Endothelial cell of umbilical vein (primary cell): ENCODE data around the gene HIVEP3. TPM values are rescaled to one million over a fixed set of nuclear protein-coding genes. Genes with fewer than 3 reads are reported as not detected.

Source experiments
- BruUV-seq: library from RNA; stranded (reverse); fragments of 400-500 nt; replicated peaks from 2 replicates; lab custom pipeline; 2021; lab: Mats Ljungman, UMichigan
- CTCF ChIA-PET: fragments of 300-600, 350-600 bp; sonication (Branson Sonifier 250); formaldehyde crosslinking; loops from one replicate; lab custom pipeline; 2021; ENCODE audit warnings: antibody characterized with exemption, inconsistent platforms; lab: Charles Lee
- POLR2A ChIA-PET: fragments of 300-600, 350-600 bp; sonication (Branson Sonifier 250); formaldehyde crosslinking; loops from one replicate; lab custom pipeline; 2021; ENCODE audit warnings: antibody characterized with exemption, inconsistent platforms; lab: Charles Lee
- DNase-seq: peaks from one replicate; pipeline ENCODE4 v3.0.0-alpha.2; 2011; ENCODE audit warnings: low read depth, low spot score
- FAIRE-seq: peaks from 2 replicates; lab custom pipeline; 2011; peaks lifted over from hg19 to GRCh38; lab: Jason Lieb, UNC
- H2AFZ ChIP-seq: 2 replicates; pipeline ENCODE4 v1.6.0; 2012; ENCODE audit warnings: low read depth, low read length, control low read depth, inconsistent platforms
- H3K27ac ChIP-seq: 2 replicates; pipeline ENCODE4 v1.5.1; 2011; ENCODE audit warnings: low read depth, mild to moderate bottlenecking, control low read depth, low read length, moderate library complexity; ENCODE audit not compliant: insufficient read depth
- H3K27me3 ChIP-seq, 2 experiments: 2 replicates each; pipeline versions ENCODE4 v1.6.0 to v1.6.1; 2011; ENCODE audit warnings: low read length in 2 of 2, mixed read lengths in 1 of 2; ENCODE audit not compliant: control insufficient read depth in 2 of 2, insufficient read depth in 2 of 2
- H3K36me3 ChIP-seq, 2 experiments: 2 replicates in 1 of 2; 3 replicates in 1 of 2; pipeline ENCODE4 v1.5.1; 2011; ENCODE audit warnings: low read length in 2 of 2, mild to moderate bottlenecking in 1 of 2, moderate library complexity in 1 of 2; ENCODE audit not compliant: control insufficient read depth in 2 of 2, insufficient read depth in 2 of 2; ENCODE audit errors: extremely low read depth in 1 of 2
- H3K4me1 ChIP-seq: 3 replicates; pipeline ENCODE4 v1.5.1; 2011; ENCODE audit warnings: mild to moderate bottlenecking, low read length; ENCODE audit not compliant: control insufficient read depth, insufficient read depth; ENCODE audit errors: extremely low read depth
- H3K4me2 ChIP-seq: 2 replicates; pipeline ENCODE4 v1.6.1; 2011; ENCODE audit warnings: low read length, control low read depth, mixed read lengths; ENCODE audit not compliant: insufficient read depth
- H3K4me3 ChIP-seq, 3 experiments: fragments of 200-600 bp in 1 of 3; sonication (generic), shearing (Covaris generic) in 1 of 3; replicated peaks in 1 of 3; 2 replicates each; pipeline ENCODE4 v1.5.1; 2011 to 2016; ENCODE audit warnings: control low read depth in 3 of 3, low read length in 3 of 3, mild to moderate bottlenecking in 2 of 3, inconsistent platforms in 1 of 3, low read depth in 1 of 3, moderate library complexity in 1 of 3; ENCODE audit not compliant: insufficient read depth in 1 of 3
- H3K79me2 ChIP-seq: 2 replicates; pipeline ENCODE4 v1.6.0; 2012; ENCODE audit warnings: low read length, inconsistent platforms; ENCODE audit not compliant: control insufficient read depth, insufficient read depth
- H3K9ac ChIP-seq: replicated peaks from 2 replicates; pipeline ENCODE3; 2011; ENCODE audit warnings: low read length, control low read depth; ENCODE audit not compliant: insufficient read depth; ENCODE audit errors: extremely low read depth
- H3K9me1 ChIP-seq: replicated peaks from 3 replicates; pipeline ENCODE4 v1.6.0; 2011; ENCODE audit warnings: mild to moderate bottlenecking, low read length; ENCODE audit not compliant: control insufficient read depth, insufficient read depth; ENCODE audit errors: extremely low read depth
- H3K9me3 ChIP-seq: replicated peaks from 2 replicates; pipeline ENCODE4 v1.5.1; 2012; ENCODE audit warnings: low read length, inconsistent platforms; ENCODE audit not compliant: control insufficient read depth, insufficient read depth
- H4K20me1 ChIP-seq: replicated peaks from 2 replicates; pipeline ENCODE3; 2011; ENCODE audit warnings: mild to moderate bottlenecking, low read length; ENCODE audit not compliant: control insufficient read depth, insufficient read depth; ENCODE audit errors: extremely low read depth
- CTCF ChIP-seq, 2 donors: IDR thresholded peaks; 1 replicate in 1 of 2; 2 replicates in 1 of 2; pipeline ENCODE4 v1.5.1; 2011; ENCODE audit warnings: low read length in 2 of 2, mild to moderate bottlenecking in 2 of 2, moderate library complexity in 2 of 2, control low read depth in 1 of 2, inconsistent platforms in 1 of 2, low read depth in 1 of 2; ENCODE audit not compliant: insufficient read depth in 1 of 2; ENCODE audit errors: extremely low read depth in 1 of 2
- EZH2 ChIP-seq: IDR thresholded peaks from 2 replicates; pipeline ENCODE4 v1.6.1; 2012; ENCODE audit warnings: borderline replicate concordance, low read depth, mild to moderate bottlenecking, moderate library complexity, low read length, inconsistent platforms; ENCODE audit not compliant: severe bottlenecking
- FOS ChIP-seq: IDR thresholded peaks from 2 replicates; pipeline ENCODE4 v1.6.1; 2011; ENCODE audit warnings: mild to moderate bottlenecking, low read length, moderate library complexity, borderline replicate concordance; ENCODE audit not compliant: insufficient read depth
- GATA2 ChIP-seq: IDR thresholded peaks from 2 replicates; pipeline ENCODE4 v1.7.0; 2011; ENCODE audit warnings: low read depth, mild to moderate bottlenecking, moderate library complexity, mixed read lengths, low read length; ENCODE audit not compliant: insufficient read length, insufficient read depth
- JUN ChIP-seq: IDR thresholded peaks from 2 replicates; pipeline ENCODE4 v1.6.1; 2011; ENCODE audit warnings: borderline replicate concordance, low read depth; ENCODE audit not compliant: insufficient read length, insufficient read depth
- MAX ChIP-seq: IDR thresholded peaks from 2 replicates; pipeline ENCODE4 v1.6.1; 2011; ENCODE audit not compliant: insufficient read depth, insufficient read length
- MYC ChIP-seq: IDR thresholded peaks from one replicate; pipeline ENCODE4 v1.6.1; 2011; ENCODE audit warnings: mild to moderate bottlenecking, low read depth, low read length
- POLR2A ChIP-seq: IDR thresholded peaks from 2 replicates; pipeline ENCODE4 v1.6.1; 2012; ENCODE audit warnings: low read depth, mild to moderate bottlenecking, control low read depth, low read length
- POLR2AphosphoS5 ChIP-seq: IDR thresholded peaks from 2 replicates; pipeline ENCODE4 v1.6.1; 2012; ENCODE audit warnings: low read depth, mild to moderate bottlenecking, control low read depth, low read length, moderate library complexity; ENCODE audit not compliant: insufficient read depth
- dilution Hi-C: fragments of 300-500 bp; cut with MboI; formaldehyde crosslinking; loops from one replicate; pipeline ENCODE4 v1.15.0; 2019; ENCODE audit warnings: low sequenced_read_pairs; ENCODE audit not compliant: extremely low pct_ligation_motif_present
- intact Hi-C: fragments of 100-400 bp; cut with micrococcal nuclease; formaldehyde crosslinking; loops from one replicate; pipeline ENCODE4 v1.10.0; 2022
- polyA plus RNA-seq, 4 experiments: library from polyadenylated mRNA; depleted of rRNA in 3 of 4; stranded (reverse) in 3 of 4; unstranded in 1 of 4; fragments of >200 nt; gene quantifications; 2 replicates each; pipeline versions ENCODE4 v1.2.1 to v1.2.3, GENCODE V29; 2011 to 2012; ENCODE audit warnings: missing spikeins in 1 of 4
- total RNA-seq: library from RNA; stranded (reverse); gene quantifications from 2 replicates; pipeline ENCODE4 v1.2.3, GENCODE V29; 2021

Gene HIVEP3
- total and polyA plus RNA-seq, 2 donors (not counting 3 experiments of a cell fraction or from before 2014, with no cell fraction given), result 3.4 to 4.0 TPM

GRCh38 chr1:41848216-41848952, 70.3 kb downstream of the HIVEP3 start:
- no peak overlapping the region for H3K4me2 ChIP-seq
- peak; percentile 12 for FAIRE-seq
- no peaks in the 10 kb centered on the region for H3K9me1 ChIP-seq
- no peak overlapping the region for H3K9ac ChIP-seq
- TF ChIP-seq EZH2 (no peak), POLR2A (no peak), MAX (no peak), CTCF (IDR thresholded peaks at IDR 0.05; ENCODE audit: extremely low read depth in 1 of 2, insufficient read depth in 1 of 2, low read depth in 1 of 2, low read length in 2 of 2) (no peak), POLR2AphosphoS5 (no peak), MYC (no peak), FOS (no peak), GATA2 (no peak), JUN (no peak)
- no peaks in the 10 kb centered on the region for H3K27me3 ChIP-seq
- no peak overlapping the region for H2AFZ ChIP-seq
- peaks cover 42% of the 10 kb centered on the region for H3K4me1 ChIP-seq
- no peaks in the 10 kb centered on the region for H3K9me3 ChIP-seq
- no peaks in the 10 kb centered on the region for H4K20me1 ChIP-seq
- no peak overlapping the region for H3K4me3 ChIP-seq
- ChIA-PET POLR2A (no interaction called here), CTCF (interaction anchor here (1.0 to 1.5 kb wide), 2 partner anchors 13 to 325 kb away, joined by 3 to 5 read pairs; no protein-coding TSS in a partner anchor)
- intact Hi-C loops, result no loop called here
- no peaks in the 10 kb centered on the region for H3K36me3 ChIP-seq
- BruUV-seq, result no TSS peak
- H3K79me2 ChIP-seq, result no peaks in the 10 kb centered on the region
- H3K27ac ChIP-seq, result no peak overlapping the region
- no peak for DNase-seq
- dilution Hi-C loops, result no loop called here
